T-helper 2 cell treated with Interferon-gamma antibody and Interleukin-4, amounts not matched to agents 5 μg/mL and 100 μg/mL, for 36 hours (primary cell): ENCODE results near the gene CPA5.
"Not testable (repeated sequence)": the region's sequence is repeated elsewhere in the genome, so short reads cannot be mapped to it uniquely, and the experiment has no call there.

Experiments
- DNase-seq: peaks from one replicate; pipeline ENCODE4 v3.0.0; 2021; ENCODE audit warnings: low spot score
- H3K27ac Mint-ChIP-seq: one replicate; pipeline ENCODE4 v1.8.0; 2021; ENCODE audit warnings: mild to moderate bottlenecking, mixed read lengths
- H3K27me3 Mint-ChIP-seq: one replicate; pipeline ENCODE4 v1.8.0; 2021; ENCODE audit warnings: low read depth, mixed read lengths
- H3K36me3 Mint-ChIP-seq: one replicate; pipeline ENCODE4 v1.8.0; 2021; ENCODE audit warnings: low read depth, mixed read lengths
- H3K4me1 Mint-ChIP-seq: one replicate; pipeline ENCODE4 v1.8.0; 2021; ENCODE audit warnings: low read depth, mixed read lengths
- H3K4me3 Mint-ChIP-seq: one replicate; pipeline ENCODE4 v1.8.0; 2022; ENCODE audit warnings: mild to moderate bottlenecking, moderate library complexity, mixed read lengths
- H3K9me3 Mint-ChIP-seq: one replicate; pipeline ENCODE4 v1.8.0; 2021; ENCODE audit warnings: mixed read lengths

CPA5 gene

GRCh38 chr7:130369831-130370550 is 25.4 kb downstream of the CPA5 start:
- no peak overlapping the region for H3K4me3 Mint-ChIP-seq
- no peak overlapping the region for H3K27ac Mint-ChIP-seq
- H3K4me1 Mint-ChIP-seq: peaks cover 23% of the 10 kb centered on the region
- H3K27me3 Mint-ChIP-seq: no peaks in the 10 kb centered on the region
- H3K9me3 Mint-ChIP-seq: no peaks in the 10 kb centered on the region
- no peaks in the 10 kb centered on the region for H3K36me3 Mint-ChIP-seq
- no peak for DNase-seq

- Mint-ChIP-seq H3K4me3 (no peak overlapping the region), H3K27ac (no peak overlapping the region), H3K9me3 (peaks cover under 1% of the 10 kb centered on the region), H3K36me3 (no peaks in the 10 kb centered on the region), H3K4me1 (peaks cover 23% of the 10 kb centered on the region), H3K27me3 (no peaks in the 10 kb centered on the region)
- no peak for DNase-seq
These were observed 26.4 kb downstream of the CPA5 start for GRCh38 chr7:130371046-130371445.

GRCh38 chr7:130372402-130373165 is 28.0 kb downstream of the CPA5 start:
- Mint-ChIP-seq H3K27me3 (no peaks in the 10 kb centered on the region), H3K27ac (no peak overlapping the region), H3K36me3 (no peaks in the 10 kb centered on the region), H3K9me3 (peaks cover 8% of the 10 kb centered on the region), H3K4me1 (peaks cover 16% of the 10 kb centered on the region), H3K4me3 (no peak overlapping the region)
- DNase-seq: no peak

- H3K9me3 Mint-ChIP-seq: peaks cover 8% of the 10 kb centered on the region
- DNase-seq: no peak
- H3K36me3 Mint-ChIP-seq: no peaks in the 10 kb centered on the region
- H3K4me1 Mint-ChIP-seq: peaks cover 5% of the 10 kb centered on the region
- H3K4me3 Mint-ChIP-seq: no peak overlapping the region
- no peak overlapping the region for H3K27ac Mint-ChIP-seq
- H3K27me3 Mint-ChIP-seq: no peaks in the 10 kb centered on the region
These were observed 29.9 kb downstream of the CPA5 start for GRCh38 chr7:130374507-130374906.

- H3K27ac Mint-ChIP-seq, DNase-seq, H3K4me1 Mint-ChIP-seq, H3K4me3 Mint-ChIP-seq, H3K9me3 Mint-ChIP-seq, H3K27me3 Mint-ChIP-seq, H3K36me3 Mint-ChIP-seq: not testable (repeated sequence)
These were observed 31.8 kb downstream of the CPA5 start for GRCh38 chr7:130376461-130376860.

- Mint-ChIP-seq H3K36me3 (no peaks in the 10 kb centered on the region), H3K27me3 (no peaks in the 10 kb centered on the region), H3K27ac (no peak overlapping the region), H3K4me1 (no peaks in the 10 kb centered on the region), H3K4me3 (no peak overlapping the region), H3K9me3 (peaks cover 8% of the 10 kb centered on the region)
- no peak for DNase-seq
These were observed 32.6 kb downstream of the CPA5 start for GRCh38 chr7:130377178-130377577.

- Mint-ChIP-seq H3K36me3 (no peaks in the 10 kb centered on the region), H3K27me3 (no peaks in the 10 kb centered on the region), H3K4me1 (no peaks in the 10 kb centered on the region), H3K9me3 (peaks cover 8% of the 10 kb centered on the region), H3K27ac (no peak overlapping the region), H3K4me3 (no peak overlapping the region)
- no peak for DNase-seq
These were observed 34.4 kb downstream of the CPA5 start for GRCh38 chr7:130379019-130379418.

- no peaks in the 10 kb centered on the region for H3K27me3 Mint-ChIP-seq
- no peaks in the 10 kb centered on the region for H3K36me3 Mint-ChIP-seq
- H3K4me3 Mint-ChIP-seq: no peak overlapping the region
These were observed 34.9 kb downstream of the CPA5 start for GRCh38 chr7:130379532-130379920.

GRCh38 chr7:130379921-130380860 is 35.6 kb downstream of the CPA5 start, which contains the start of gene CPA1:
TSS of gene CPA1 (plus strand) at chr7:130380494. CDS start at chr7:130380521, 27 bp downstream.
- H3K4me3 Mint-ChIP-seq: no peak within 1 kb of the TSS
- no peak within 1 kb of the TSS for H3K27ac Mint-ChIP-seq
- no peak for DNase-seq
- H3K27me3 Mint-ChIP-seq: no peaks in the 10 kb centered on the region
- no peaks in the 10 kb centered on the region for H3K4me1 Mint-ChIP-seq
- H3K36me3 Mint-ChIP-seq: no peaks in the 10 kb centered on the region
- H3K9me3 Mint-ChIP-seq: peaks cover 8% of the 10 kb centered on the region

More at GRCh38 chr7:130379532-130379920, 34.9 kb downstream of the CPA5 start:
- H3K4me1 Mint-ChIP-seq: no peaks in the 10 kb centered on the region
- H3K27ac Mint-ChIP-seq: no peak overlapping the region
- H3K9me3 Mint-ChIP-seq: peaks cover 8% of the 10 kb centered on the region
- no peak for DNase-seq

- H3K4me1 Mint-ChIP-seq: no peaks in the 10 kb centered on the region
- no peak overlapping the region for H3K4me3 Mint-ChIP-seq
- no peaks in the 10 kb centered on the region for H3K27me3 Mint-ChIP-seq
- DNase-seq: no peak
- no peaks in the 10 kb centered on the region for H3K36me3 Mint-ChIP-seq
- no peak overlapping the region for H3K27ac Mint-ChIP-seq
- peaks cover 8% of the 10 kb centered on the region for H3K9me3 Mint-ChIP-seq
These were observed 36.3 kb downstream of the CPA5 start for GRCh38 chr7:130380861-130381455.

GRCh38 chr7:130381468-130382312 is 37.1 kb downstream of the CPA5 start:
- DNase-seq: no peak
- Mint-ChIP-seq H3K4me3 (no peak overlapping the region), H3K27ac (no peak overlapping the region), H3K9me3 (peaks cover 1% of the 10 kb centered on the region), H3K4me1 (no peaks in the 10 kb centered on the region), H3K36me3 (no peaks in the 10 kb centered on the region), H3K27me3 (no peaks in the 10 kb centered on the region)

GRCh38 chr7:130383187-130383980 is 38.8 kb downstream of the CPA5 start:
- no peaks in the 10 kb centered on the region for H3K4me1 Mint-ChIP-seq
- no peak overlapping the region for H3K4me3 Mint-ChIP-seq
- H3K27me3 Mint-ChIP-seq: no peaks in the 10 kb centered on the region
- H3K27ac Mint-ChIP-seq: no peak overlapping the region
- no peaks in the 10 kb centered on the region for H3K36me3 Mint-ChIP-seq
- no peak for DNase-seq
- no peaks in the 10 kb centered on the region for H3K9me3 Mint-ChIP-seq
